Transverse colon (tissue), 4 donors: ENCODE data around the gene PRR18.
"Not testable (repeated sequence)": the region's sequence is repeated elsewhere in the genome, so short reads cannot be mapped to it uniquely, and the experiment has no call there.

Experiments used
- POLR2AphosphoS5 ChIP-seq, 3 donors: sonication (generic); formaldehyde crosslinking; IDR thresholded peaks; one replicate each; pipeline ENCODE4 v1.6.1; 2016; ENCODE audit warnings: antibody characterized with exemption in 3 of 3
- TF ChIP-seq, protein P1 (sequence below), 5 experiments: fragments of 200-600 bp in 3 of 5; fragments of 450-650 bp in 2 of 5; sonication (generic) in 3 of 5; IDR thresholded peaks; 1 replicate in 2 of 5; 2 replicates in 3 of 5; pipeline ENCODE4 v1.5.1; 2016 to 2017; ENCODE audit warnings: antibody characterized with exemption in 5 of 5, inconsistent platforms in 3 of 5, mild to moderate bottlenecking in 2 of 5, moderate library complexity in 1 of 5

DNA sequence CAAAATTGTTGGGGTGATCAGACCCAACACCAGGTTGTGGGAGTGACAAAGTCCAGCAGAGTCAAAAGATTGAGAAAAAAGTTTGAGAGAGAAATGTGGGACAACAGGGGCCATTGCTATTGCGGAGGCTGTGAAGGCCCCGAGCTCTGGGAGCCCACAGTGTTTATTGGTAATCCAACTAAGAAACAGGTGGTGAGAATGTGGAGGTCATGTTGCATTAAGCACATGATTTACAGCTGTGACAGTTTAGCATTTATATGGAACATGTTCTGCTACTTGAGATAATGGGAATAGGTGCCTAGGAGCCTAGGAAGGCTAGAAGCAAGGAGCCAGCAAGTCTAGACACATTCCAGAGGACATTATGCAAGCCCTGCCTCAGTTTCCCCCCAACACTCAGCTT lies 36.7 kb upstream of the PRR18 start:
- TF ChIP-seq, protein P1, sequence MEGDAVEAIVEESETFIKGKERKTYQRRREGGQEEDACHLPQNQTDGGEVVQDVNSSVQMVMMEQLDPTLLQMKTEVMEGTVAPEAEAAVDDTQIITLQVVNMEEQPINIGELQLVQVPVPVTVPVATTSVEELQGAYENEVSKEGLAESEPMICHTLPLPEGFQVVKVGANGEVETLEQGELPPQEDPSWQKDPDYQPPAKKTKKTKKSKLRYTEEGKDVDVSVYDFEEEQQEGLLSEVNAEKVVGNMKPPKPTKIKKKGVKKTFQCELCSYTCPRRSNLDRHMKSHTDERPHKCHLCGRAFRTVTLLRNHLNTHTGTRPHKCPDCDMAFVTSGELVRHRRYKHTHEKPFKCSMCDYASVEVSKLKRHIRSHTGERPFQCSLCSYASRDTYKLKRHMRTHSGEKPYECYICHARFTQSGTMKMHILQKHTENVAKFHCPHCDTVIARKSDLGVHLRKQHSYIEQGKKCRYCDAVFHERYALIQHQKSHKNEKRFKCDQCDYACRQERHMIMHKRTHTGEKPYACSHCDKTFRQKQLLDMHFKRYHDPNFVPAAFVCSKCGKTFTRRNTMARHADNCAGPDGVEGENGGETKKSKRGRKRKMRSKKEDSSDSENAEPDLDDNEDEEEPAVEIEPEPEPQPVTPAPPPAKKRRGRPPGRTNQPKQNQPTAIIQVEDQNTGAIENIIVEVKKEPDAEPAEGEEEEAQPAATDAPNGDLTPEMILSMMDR (IDR thresholded peaks at IDR 0.05) = not testable (repeated sequence)
- TF ChIP-seq POLR2AphosphoS5 (IDR thresholded peaks at IDR 0.05) = not testable (repeated sequence)
